Measurements from ENCODE around the gene TRIM54. TPM values are rescaled to one million over a fixed set of nuclear protein-coding genes. Genes with fewer than 3 reads are reported as not detected.
A peak's percentile ranks its signal among the peaks of the same experiment; 100 is the strongest.

Gene TRIM54
- total RNA-seq, 2 experiments from 2014 or later, result 0.16 to 0.23 TPM

GRCh38 chr2:27320958-27321543 lies 38.8 kb downstream of the TRIM54 start:
- Mint-ChIP-seq H3K27ac (no peak overlapping the region), H3K36me3 (ENCODE audit: low read depth) (peaks cover 16% of the 10 kb centered on the region), H3K9me3 (no peaks in the 10 kb centered on the region), H3K27me3 (no peaks in the 10 kb centered on the region), H3K4me1 (ENCODE audit: low read depth) (peaks cover 21% of the 10 kb centered on the region), H3K4me3 (peak overlapping the region; percentile 97)
- no peak for TF ChIP-seq CTCF (IDR thresholded peaks at IDR 0.05)
- no peak for DNase-seq
- ChIA-PET POLR2A (interaction anchor here (1.0 to 2.6 kb wide), 2 partner anchors 9 to 31 kb away, joined by 4 to 13 read pairs; no protein-coding TSS in a partner anchor), CTCF (interaction anchor here (0.8 to 3.5 kb wide), 4 partner anchors 12 to 360 kb away, joined by 3 to 20 read pairs (median 4); no protein-coding TSS in a partner anchor)
- intact Hi-C loops (cut with micrococcal nuclease), result loop anchor here (5.0 kb wide), 1 partner anchor 36 kb away; the partner anchor contains the start of gene GTF3C2
- ATAC-seq, result no peak

GRCh38 chr2:27322301-27322765 lies 40.1 kb downstream of the TRIM54 start:
- Mint-ChIP-seq H3K4me3 (peak overlapping the region; percentile 97), H3K27ac (peak overlapping the region; percentile 97), H3K9me3 (no peaks in the 10 kb centered on the region), H3K36me3 (ENCODE audit: low read depth) (peaks cover 27% of the 10 kb centered on the region), H3K4me1 (ENCODE audit: low read depth) (peaks cover 21% of the 10 kb centered on the region), H3K27me3 (no peaks in the 10 kb centered on the region)
- TF ChIP-seq CTCF (IDR thresholded peaks at IDR 0.05), result no peak
- ChIA-PET CTCF (interaction anchor here (1.2 to 3.5 kb wide), 4 partner anchors 19 to 47 kb away, joined by 3 to 20 read pairs (median 8); partner anchors contain the start of gene EIF2B4), POLR2A (interaction anchor here (0.6 to 2.6 kb wide), 14 partner anchors 10 to 191 kb away, joined by 3 to 13 read pairs (median 4); partner anchors contain the start of genes CAD, GTF3C2, PPM1G and SNX17)
- DNase-seq (peak; percentile 27), ATAC-seq (peak; percentile 26)
- intact Hi-C loops (cut with micrococcal nuclease), result loop anchor here (5.0 kb wide), 1 partner anchor 35 kb away; the partner anchor contains the start of gene GTF3C2

- POLR2A ChIA-PET, result interaction anchor here (0.6 to 2.6 kb wide), 20 partner anchors 11 to 305 kb away, joined by 3 to 13 read pairs (median 3); partner anchors contain the start of genes CAD, CCDC121, EIF2B4 and GPN1
- TF ChIP-seq CTCF (IDR thresholded peaks at IDR 0.05), result no peak
These were observed 40.8 kb downstream of the TRIM54 start, which contains the start of gene MPV17 for GRCh38 chr2:27322766-27323595. MPV17 (minus strand) TSS chr2:27323097; CDS start chr2:27322517, 580 bp downstream.

GRCh38 chr2:27323596-27324285 lies 41.5 kb downstream of the TRIM54 start:
- H3K4me1 Mint-ChIP-seq (ENCODE audit: low read depth), result peaks cover 21% of the 10 kb centered on the region
- H3K4me3 Mint-ChIP-seq, result peak overlapping the region; percentile 97
- CTCF ChIA-PET, result interaction anchor here (1.7 to 3.5 kb wide), 4 partner anchors 21 to 46 kb away, joined by 5 to 20 read pairs (median 10); partner anchors contain the start of gene EIF2B4
- no peaks in the 10 kb centered on the region for H3K27me3 Mint-ChIP-seq
- peaks cover 31% of the 10 kb centered on the region for H3K36me3 Mint-ChIP-seq (ENCODE audit: low read depth)
- no peak for TF ChIP-seq CTCF (IDR thresholded peaks at IDR 0.05)
- peak overlapping the region; percentile 97 for H3K27ac Mint-ChIP-seq
- intact Hi-C loops (cut with micrococcal nuclease), result loop anchor here (5.0 kb wide), 1 partner anchor 34 kb away; the partner anchor contains the start of gene GTF3C2
- POLR2A ChIA-PET, result interaction anchor here (0.5 to 2.2 kb wide), 14 partner anchors 16 to 305 kb away, joined by 3 to 8 read pairs (median 3); partner anchors contain the start of genes CCDC121, EIF2B4, GPN1 and PPM1G
- DNase-seq, result no peak
- ATAC-seq, result no peak
- H3K9me3 Mint-ChIP-seq, result no peaks in the 10 kb centered on the region

More at GRCh38 chr2:27322766-27323595, 40.8 kb downstream of the TRIM54 start, which contains the start of gene MPV17:
- peaks cover 24% of the 10 kb centered on the region for H3K36me3 Mint-ChIP-seq (ENCODE audit: low read depth)
- peak; percentile 94 for DNase-seq
- H3K9me3 Mint-ChIP-seq, result no peaks in the 10 kb centered on the region
- peak; percentile 97 for ATAC-seq
- CTCF ChIA-PET, result interaction anchor here (1.2 to 3.5 kb wide), 4 partner anchors 20 to 47 kb away, joined by 3 to 20 read pairs (median 8); partner anchors contain the start of gene EIF2B4
- peaks cover 21% of the 10 kb centered on the region for H3K4me1 Mint-ChIP-seq (ENCODE audit: low read depth)
- no peaks in the 10 kb centered on the region for H3K27me3 Mint-ChIP-seq
- intact Hi-C loops (cut with micrococcal nuclease), result loop anchor here (5.0 kb wide), 1 partner anchor 34 kb away; the partner anchor contains the start of gene GTF3C2
- peak within 1 kb of the TSS; percentile 97 for H3K4me3 Mint-ChIP-seq
- peak within 1 kb of the TSS; percentile 97 for H3K27ac Mint-ChIP-seq

Measured in activated CD8-positive, alpha-beta T cell treated with anti-CD3 and anti-CD28 coated beads for 36 hours (primary cell).